Stimulated activated naive CD8-positive, alpha-beta T cell treated with anti-CD3 and anti-CD28 coated beads, Interleukin-15, Interleukin-2, amounts not matched to agents 100 ng/mL and 50 ng/mL, for 24 hours (primary cell): ENCODE data around the gene TAX1BP1.
A peak's percentile ranks its signal among the peaks of the same experiment; 100 is the strongest.

Experiments used
- H3K27ac Mint-ChIP-seq: one replicate; pipeline ENCODE4 v1.8.0; 2021; ENCODE audit warnings: mild to moderate bottlenecking, mixed read lengths
- H3K27me3 Mint-ChIP-seq: one replicate; pipeline ENCODE4 v1.8.0; 2021; ENCODE audit warnings: mixed read lengths
- H3K36me3 Mint-ChIP-seq: one replicate; pipeline ENCODE4 v1.8.0; 2021; ENCODE audit warnings: low read depth, mixed read lengths
- H3K4me1 Mint-ChIP-seq: one replicate; pipeline ENCODE4 v1.8.0; 2021; ENCODE audit warnings: low read depth, mixed read lengths
- H3K4me3 Mint-ChIP-seq: one replicate; pipeline ENCODE4 v1.8.0; 2021; ENCODE audit warnings: mild to moderate bottlenecking, mixed read lengths
- H3K9me3 Mint-ChIP-seq: one replicate; pipeline ENCODE4 v1.8.0; 2021; ENCODE audit warnings: mixed read lengths

Gene TAX1BP1

GRCh38 chr7:27750316-27750715, 10.4 kb downstream of the TAX1BP1 start:
- H3K4me3 Mint-ChIP-seq, result no peak overlapping the region
- H3K9me3 Mint-ChIP-seq, result no peaks in the 10 kb centered on the region
- no peaks in the 10 kb centered on the region for H3K27me3 Mint-ChIP-seq
- H3K4me1 Mint-ChIP-seq, result peaks cover 31% of the 10 kb centered on the region
- H3K36me3 Mint-ChIP-seq, result peaks cover 46% of the 10 kb centered on the region
- H3K27ac Mint-ChIP-seq, result no peak overlapping the region

DNA sequence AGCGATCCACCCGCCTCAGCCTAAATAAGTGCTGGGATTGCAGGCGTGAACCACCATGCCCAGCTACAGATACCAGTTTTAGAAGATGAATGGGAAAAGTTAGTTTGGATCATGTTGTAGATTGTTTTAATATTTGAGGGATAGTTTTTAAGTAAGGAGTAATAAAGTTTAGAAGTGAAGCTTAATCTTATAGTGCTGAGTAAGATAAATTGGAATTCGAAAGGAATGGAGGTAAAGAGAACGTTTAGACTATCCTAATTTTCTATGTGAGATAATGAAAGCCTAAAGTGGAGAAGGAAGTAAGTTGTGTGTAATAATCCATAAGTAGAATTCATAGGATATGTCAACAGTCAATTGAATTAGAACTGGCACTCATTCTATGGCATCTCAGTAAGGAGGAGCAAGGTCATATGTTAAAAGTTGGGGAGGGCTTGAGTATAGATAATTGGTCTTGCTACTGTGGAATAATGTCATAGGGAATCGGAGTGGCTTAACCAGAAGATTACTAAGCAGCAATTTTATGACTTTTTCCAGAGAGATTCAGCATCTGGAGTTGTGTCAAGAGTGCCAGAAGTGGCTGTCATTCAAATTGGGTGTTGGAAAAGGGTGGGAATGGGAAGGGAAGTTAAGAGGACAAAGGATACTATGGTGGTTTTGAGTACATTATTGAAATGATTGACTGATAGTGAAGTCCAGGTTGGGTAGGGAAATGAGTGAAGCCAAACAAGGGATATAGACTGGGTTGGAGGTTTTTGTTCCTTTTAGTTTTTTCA, 12.1 kb downstream of the TAX1BP1 start:
- Mint-ChIP-seq H3K36me3 (peaks cover 61% of the 10 kb centered on the region), H3K4me1 (peaks cover 28% of the 10 kb centered on the region), H3K9me3 (no peaks in the 10 kb centered on the region), H3K27ac (no peak overlapping the region), H3K4me3 (no peak overlapping the region), H3K27me3 (no peaks in the 10 kb centered on the region)

DNA sequence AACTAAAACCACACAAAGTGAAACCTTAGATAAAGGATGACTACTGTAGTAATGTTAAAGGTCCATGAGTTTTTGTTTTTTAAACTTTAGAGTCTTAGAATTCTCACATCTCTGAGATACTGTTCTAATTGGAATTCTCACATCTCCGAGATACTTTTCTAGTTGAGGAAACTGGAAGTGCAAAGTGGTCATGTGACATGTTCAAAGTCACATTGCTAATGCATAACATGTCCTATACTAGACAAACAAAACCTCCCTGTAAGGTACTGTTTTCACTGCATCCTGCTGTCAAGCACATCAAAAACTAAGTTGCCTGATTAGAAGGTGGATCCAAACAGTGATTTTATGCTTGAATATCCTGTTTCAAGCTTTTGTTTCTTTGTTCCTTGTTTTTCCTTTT, 13.9 kb downstream of the TAX1BP1 start:
- Mint-ChIP-seq H3K27ac (no peak overlapping the region), H3K4me3 (no peak overlapping the region), H3K27me3 (no peaks in the 10 kb centered on the region), H3K4me1 (peaks cover 21% of the 10 kb centered on the region), H3K9me3 (no peaks in the 10 kb centered on the region), H3K36me3 (peaks cover 71% of the 10 kb centered on the region)

GRCh38 chr7:27756298-27756697, 16.3 kb downstream of the TAX1BP1 start:
- no peaks in the 10 kb centered on the region for H3K27me3 Mint-ChIP-seq
- H3K4me3 Mint-ChIP-seq, result no peak overlapping the region
- peaks cover 2% of the 10 kb centered on the region for H3K9me3 Mint-ChIP-seq
- peaks cover 60% of the 10 kb centered on the region for H3K36me3 Mint-ChIP-seq
- H3K27ac Mint-ChIP-seq, result no peak overlapping the region
- peaks cover 17% of the 10 kb centered on the region for H3K4me1 Mint-ChIP-seq

DNA sequence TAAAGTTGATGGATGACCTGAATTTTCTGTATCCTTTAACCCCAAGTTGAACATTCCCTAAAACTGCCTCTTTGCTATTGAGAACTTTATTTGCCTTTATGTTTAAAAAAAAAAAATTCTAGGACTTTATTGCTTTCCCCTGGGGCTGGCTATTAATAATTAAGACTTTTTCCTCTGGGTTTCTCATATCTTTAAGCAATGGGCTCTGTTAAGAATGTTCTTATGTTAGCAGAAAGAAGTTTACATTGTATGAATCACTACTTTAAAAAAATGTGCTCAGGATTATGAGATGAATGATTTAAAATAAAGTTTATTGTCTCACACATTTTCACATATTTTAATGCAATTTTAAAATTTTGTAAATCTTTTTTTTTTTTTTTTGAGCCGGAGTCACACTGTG, 19.5 kb downstream of the TAX1BP1 start:
- Mint-ChIP-seq H3K4me3 (no peak overlapping the region), H3K27me3 (no peaks in the 10 kb centered on the region), H3K4me1 (peaks cover 17% of the 10 kb centered on the region), H3K27ac (no peak overlapping the region), H3K9me3 (peaks cover 6% of the 10 kb centered on the region), H3K36me3 (peaks cover 56% of the 10 kb centered on the region)

GRCh38 chr7:27762062-27762461, 22.1 kb downstream of the TAX1BP1 start:
- H3K36me3 Mint-ChIP-seq, result peaks cover 48% of the 10 kb centered on the region
- peaks cover 17% of the 10 kb centered on the region for H3K4me1 Mint-ChIP-seq
- H3K27me3 Mint-ChIP-seq, result no peaks in the 10 kb centered on the region
- no peak overlapping the region for H3K4me3 Mint-ChIP-seq
- H3K27ac Mint-ChIP-seq, result no peak overlapping the region
- peaks cover 6% of the 10 kb centered on the region for H3K9me3 Mint-ChIP-seq

DNA sequence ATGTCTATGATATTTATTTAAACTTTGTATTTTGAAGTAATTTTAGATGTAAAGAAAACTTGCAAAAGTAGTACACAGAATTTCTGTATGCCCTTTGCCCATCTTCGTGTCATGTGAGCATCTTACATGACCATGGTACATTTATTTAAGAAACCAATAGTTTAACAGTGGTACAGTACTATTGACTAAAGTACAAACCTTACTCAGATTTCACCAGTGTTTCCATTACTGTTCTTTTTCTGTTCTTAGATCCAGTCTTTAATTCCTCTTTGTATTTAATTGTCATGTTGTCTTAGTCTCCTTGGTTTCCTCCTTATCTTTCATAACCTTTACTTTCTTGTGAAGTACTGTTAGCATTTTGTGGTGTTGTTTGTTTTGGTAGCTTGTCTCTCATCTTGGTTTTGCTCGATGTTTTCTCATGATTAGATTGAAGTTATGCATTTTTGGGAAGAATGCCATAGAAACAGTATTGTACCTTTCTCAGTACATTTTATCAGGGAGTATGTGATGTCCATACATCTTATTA, 24.1 kb downstream of the TAX1BP1 start:
- peaks cover 17% of the 10 kb centered on the region for H3K4me1 Mint-ChIP-seq
- H3K36me3 Mint-ChIP-seq, result peaks cover 33% of the 10 kb centered on the region
- peak overlapping the region; percentile 18 for H3K27ac Mint-ChIP-seq
- H3K27me3 Mint-ChIP-seq, result no peaks in the 10 kb centered on the region
- no peak overlapping the region for H3K4me3 Mint-ChIP-seq
- peaks cover 6% of the 10 kb centered on the region for H3K9me3 Mint-ChIP-seq

GRCh38 chr7:27765841-27766240, 25.9 kb downstream of the TAX1BP1 start:
- peaks cover 17% of the 10 kb centered on the region for H3K4me1 Mint-ChIP-seq
- no peak overlapping the region for H3K27ac Mint-ChIP-seq
- peaks cover 6% of the 10 kb centered on the region for H3K9me3 Mint-ChIP-seq
- H3K27me3 Mint-ChIP-seq, result no peaks in the 10 kb centered on the region
- H3K36me3 Mint-ChIP-seq, result peaks cover 41% of the 10 kb centered on the region
- H3K4me3 Mint-ChIP-seq, result no peak overlapping the region

DNA sequence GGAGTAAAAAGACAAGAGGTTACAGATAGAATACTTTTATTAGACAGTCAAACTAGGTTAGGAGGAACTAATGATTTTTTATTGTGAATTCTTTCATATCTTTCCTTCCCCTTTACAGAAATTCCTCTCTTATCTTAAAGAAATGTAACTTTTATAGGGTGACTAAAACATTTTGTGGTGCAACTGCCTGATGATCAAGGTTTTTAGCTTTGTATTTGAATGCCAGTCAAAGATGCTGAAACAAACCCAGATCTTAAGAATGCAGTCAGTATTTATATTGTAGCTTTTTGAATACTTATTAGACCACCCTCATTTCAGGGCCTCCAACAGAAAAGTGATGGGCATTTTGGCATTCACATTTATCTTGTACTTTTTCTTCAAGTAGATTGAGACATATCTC, 27.4 kb downstream of the TAX1BP1 start:
- Mint-ChIP-seq H3K4me3 (no peak overlapping the region), H3K27me3 (no peaks in the 10 kb centered on the region), H3K27ac (no peak overlapping the region)

GRCh38 chr7:27771111-27771510, 31.1 kb downstream of the TAX1BP1 start:
- H3K9me3 Mint-ChIP-seq, result no peaks in the 10 kb centered on the region
- no peaks in the 10 kb centered on the region for H3K27me3 Mint-ChIP-seq
- H3K4me1 Mint-ChIP-seq, result peaks cover 14% of the 10 kb centered on the region
- H3K27ac Mint-ChIP-seq, result peak overlapping the region; percentile 34
- peaks cover 38% of the 10 kb centered on the region for H3K36me3 Mint-ChIP-seq
- no peak overlapping the region for H3K4me3 Mint-ChIP-seq

More for the DNA sequence above, 27.4 kb downstream of the TAX1BP1 start:
- Mint-ChIP-seq H3K4me1 (peaks cover 17% of the 10 kb centered on the region), H3K36me3 (peaks cover 45% of the 10 kb centered on the region), H3K9me3 (no peaks in the 10 kb centered on the region)

DNA sequence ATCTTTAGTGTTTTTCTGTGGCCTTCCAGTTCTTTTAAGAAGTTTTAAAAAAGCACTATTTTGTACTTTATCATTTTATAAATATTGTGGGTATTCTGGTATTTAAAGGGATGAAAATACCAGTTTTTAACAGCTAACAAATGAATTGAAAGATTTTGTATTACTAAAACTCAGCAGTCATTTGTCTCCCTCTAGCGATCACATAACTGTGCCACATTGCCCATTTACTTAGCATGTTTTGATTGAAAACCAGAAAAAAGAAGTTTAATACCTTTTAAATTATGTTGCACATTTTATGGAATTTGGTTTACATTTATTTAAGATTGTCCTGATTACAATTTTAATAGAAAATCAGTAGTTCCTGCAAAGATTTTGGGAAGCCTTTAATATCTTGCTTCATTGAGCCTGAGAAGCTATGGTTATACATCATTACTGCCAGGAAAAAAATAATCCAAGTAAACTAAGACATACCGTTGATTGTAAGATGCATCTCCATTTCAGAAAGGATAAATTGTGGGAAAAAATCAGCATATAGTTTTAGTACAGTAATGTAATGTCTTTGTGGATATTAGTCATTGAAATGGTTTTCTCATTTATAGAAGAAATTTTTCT, 34.9 kb downstream of the TAX1BP1 start:
- Mint-ChIP-seq H3K27me3 (no peaks in the 10 kb centered on the region), H3K4me1 (peaks cover 10% of the 10 kb centered on the region), H3K9me3 (no peaks in the 10 kb centered on the region), H3K27ac (no peak overlapping the region), H3K4me3 (no peak overlapping the region), H3K36me3 (peaks cover 27% of the 10 kb centered on the region)

DNA sequence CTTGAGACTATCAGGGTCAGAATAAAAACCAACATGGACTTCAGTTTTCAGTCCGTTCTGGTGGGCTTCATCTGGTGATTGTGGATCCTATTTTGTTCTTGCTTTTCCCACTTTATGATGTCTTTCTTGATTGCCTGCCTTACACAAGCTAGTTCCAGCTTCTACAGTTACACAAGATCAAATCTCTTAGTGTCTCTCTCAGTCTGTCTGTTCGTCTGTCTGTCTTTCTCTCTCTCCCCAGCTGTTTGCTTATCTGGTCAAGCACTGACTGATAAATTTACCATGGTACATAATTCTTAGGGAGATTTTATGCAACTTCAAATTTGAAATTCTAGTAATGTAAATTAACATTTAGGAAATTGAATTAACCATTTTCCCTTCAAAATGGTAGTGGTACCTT, 35.8 kb downstream of the TAX1BP1 start:
- Mint-ChIP-seq H3K36me3 (peaks cover 27% of the 10 kb centered on the region), H3K4me3 (no peak overlapping the region), H3K9me3 (no peaks in the 10 kb centered on the region), H3K4me1 (peaks cover 17% of the 10 kb centered on the region), H3K27me3 (no peaks in the 10 kb centered on the region), H3K27ac (no peak overlapping the region)

- H3K27me3 Mint-ChIP-seq, result no peaks in the 10 kb centered on the region
- no peak overlapping the region for H3K4me3 Mint-ChIP-seq
- H3K9me3 Mint-ChIP-seq, result no peaks in the 10 kb centered on the region
- H3K4me1 Mint-ChIP-seq, result peaks cover 23% of the 10 kb centered on the region
- H3K27ac Mint-ChIP-seq, result no peak overlapping the region
- peaks cover 11% of the 10 kb centered on the region for H3K36me3 Mint-ChIP-seq
Measured at GRCh38 chr7:27777662-27778061, 37.7 kb downstream of the TAX1BP1 start.

- Mint-ChIP-seq H3K4me3 (no peak overlapping the region), H3K27me3 (no peaks in the 10 kb centered on the region), H3K36me3 (peaks cover 15% of the 10 kb centered on the region), H3K27ac (no peak overlapping the region), H3K4me1 (peaks cover 42% of the 10 kb centered on the region), H3K9me3 (no peaks in the 10 kb centered on the region)
Measured at GRCh38 chr7:27779873-27780272, 39.9 kb downstream of the TAX1BP1 start.

DNA sequence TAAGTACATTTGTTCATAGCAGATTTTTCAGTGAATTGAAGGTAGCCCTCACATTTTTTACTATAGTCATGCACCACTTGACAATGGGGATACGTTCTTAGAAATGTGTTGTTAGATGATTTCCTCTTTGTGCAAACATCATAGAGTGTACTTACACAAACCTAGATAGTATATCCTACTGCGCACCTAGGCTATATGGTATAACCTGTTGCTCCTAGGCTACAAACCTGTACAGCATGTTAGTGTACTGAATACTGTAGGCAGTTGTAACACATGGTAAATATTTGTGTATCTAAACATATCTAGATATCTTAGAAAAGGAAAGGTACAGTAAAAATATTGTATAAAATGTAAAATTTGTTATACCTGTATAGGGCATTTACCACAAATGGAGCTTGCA, 41.2 kb downstream of the TAX1BP1 start:
- Mint-ChIP-seq H3K9me3 (no peaks in the 10 kb centered on the region), H3K4me3 (no peak overlapping the region), H3K36me3 (peaks cover 17% of the 10 kb centered on the region), H3K4me1 (peaks cover 33% of the 10 kb centered on the region), H3K27me3 (no peaks in the 10 kb centered on the region), H3K27ac (no peak overlapping the region)
